Fibroblast of mammary gland (primary cell): Measurements from ENCODE around the gene RUNX1.
A peak's percentile ranks its signal among the peaks of the same experiment; 100 is the strongest.

Experiments used
- DNase-seq: peaks from one replicate; pipeline ENCODE4 v3.0.0-alpha.2; 2010; ENCODE audit warnings: low read depth
- H3K4me3 ChIP-seq: 2 replicates; pipeline ENCODE4 v1.5.1; 2011; ENCODE audit warnings: low read depth, mild to moderate bottlenecking, low read length, moderate library complexity; ENCODE audit not compliant: control insufficient read depth
- CTCF ChIP-seq: conservative IDR thresholded peaks from 2 replicates; pipeline ENCODE4 v1.5.1; 2011; ENCODE audit warnings: low read depth, low read length, inconsistent platforms; ENCODE audit not compliant: control insufficient read depth, insufficient read depth

RUNX1 gene

GRCh38 chr21:34857122-34857713 is 191.9 kb downstream of the RUNX1 start:
- TF ChIP-seq CTCF, result no peak
- DNase-seq, result no peak
- no peak overlapping the region for H3K4me3 ChIP-seq

GRCh38 chr21:34852448-34852847 is 196.7 kb downstream of the RUNX1 start:
- H3K4me3 ChIP-seq, result no peak overlapping the region
- peak; percentile 49 for DNase-seq
- no peak for TF ChIP-seq CTCF

GRCh38 chr21:34850166-34850690 is 198.9 kb downstream of the RUNX1 start:
- no peak overlapping the region for H3K4me3 ChIP-seq
- TF ChIP-seq CTCF, result no peak
- DNase-seq, result no peak

GRCh38 chr21:34846601-34847112 is 202.4 kb downstream of the RUNX1 start:
- peak; percentile 88 for DNase-seq
- TF ChIP-seq CTCF, result no peak
- no peak overlapping the region for H3K4me3 ChIP-seq

- no peak overlapping the region for H3K4me3 ChIP-seq
- peak; percentile 88 for DNase-seq
- TF ChIP-seq CTCF, result no peak
Measured at GRCh38 chr21:34845521-34846451, 203.3 kb downstream of the RUNX1 start.

GRCh38 chr21:34844924-34845238 is 204.2 kb downstream of the RUNX1 start:
- no peak for DNase-seq
- TF ChIP-seq CTCF, result no peak
- no peak overlapping the region for H3K4me3 ChIP-seq
